ENCODE measurements around the gene NKX1-2.

NKX1-2 gene

GRCh38 chr10:124414076-124414475, 35.8 kb downstream of the NKX1-2 start:
- DNase-seq: no peak

DNA sequence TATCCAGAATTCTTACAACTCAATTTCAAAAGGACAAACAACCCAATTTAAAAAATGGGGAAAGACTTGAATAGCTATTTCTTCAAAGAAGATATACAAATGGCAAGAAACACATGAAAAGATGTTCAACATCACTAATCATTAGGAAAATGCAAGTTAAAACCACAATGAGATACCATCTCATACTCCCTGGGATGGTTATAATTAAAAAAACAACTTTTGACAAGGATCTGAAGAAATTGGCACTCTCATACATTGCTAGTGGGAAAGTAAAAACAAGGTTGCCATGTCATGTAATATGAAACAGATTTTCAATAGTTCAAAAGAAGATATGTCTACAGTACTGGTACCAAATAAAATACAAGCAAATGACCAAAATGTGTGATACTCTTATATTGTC, 40.1 kb downstream of the NKX1-2 start:
- DNase-seq: no peak

- DNase-seq: no peak
Measured at GRCh38 chr10:124408357-124408756, 41.5 kb downstream of the NKX1-2 start.

- DNase-seq: no peak
Measured at GRCh38 chr10:124407456-124407855, 42.4 kb downstream of the NKX1-2 start.

DNA sequence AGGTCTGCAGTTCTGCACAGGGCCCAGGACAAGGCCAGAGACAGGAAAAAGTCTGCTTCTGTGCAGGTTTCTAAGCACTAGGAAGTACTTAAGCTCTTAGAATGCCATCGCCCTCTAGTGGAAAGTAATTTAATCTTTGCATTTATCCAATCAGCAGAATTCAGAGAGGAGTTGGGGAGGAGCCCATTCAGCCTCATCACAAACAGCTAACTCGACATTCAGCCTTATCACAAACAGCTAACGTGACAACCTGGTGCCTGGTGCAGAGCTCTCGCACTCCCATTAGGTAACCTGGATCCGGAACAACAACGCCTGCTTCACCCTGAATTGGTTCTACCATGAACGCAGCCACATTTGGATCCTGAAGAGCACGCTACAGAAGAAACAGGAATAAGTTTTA, 46.3 kb downstream of the NKX1-2 start:
- no peak for DNase-seq

DNA sequence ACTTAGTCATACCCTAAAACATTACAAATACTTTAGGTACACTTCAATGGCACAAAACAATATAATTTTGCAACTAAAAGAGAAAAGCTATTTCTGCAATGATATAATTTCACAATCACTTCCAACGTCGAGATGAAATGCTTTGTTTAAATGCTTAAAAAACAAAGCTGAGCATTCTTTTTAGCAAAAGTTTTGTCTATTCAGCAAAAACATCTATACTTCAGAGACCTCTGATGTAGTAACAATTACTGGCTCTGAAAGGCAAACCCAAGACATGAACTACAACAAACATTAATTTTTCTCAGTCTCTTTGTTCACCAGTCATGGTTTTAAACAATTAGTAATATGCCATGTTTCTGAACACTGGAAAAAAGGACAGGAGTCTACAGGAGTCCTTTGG, 47.6 kb downstream of the NKX1-2 start:
- DNase-seq: no peak

GRCh38 chr10:124401633-124402032, 48.2 kb downstream of the NKX1-2 start:
- no peak for DNase-seq

Data from stimulated activated CD4-positive, alpha-beta T cell treated with anti-CD3 and anti-CD28 coated beads, Interleukin-1b, Interleukin-23, amount 100 ng/mL, for 48 hours (primary cell).